HL-60 (cell line): ENCODE data around the gene WDR5.

Experiments used
- DNase-seq, 2 experiments: peaks; one replicate each; pipeline ENCODE4 v3.0.0-alpha.2; 2010 to 2020; ENCODE audit warnings: low read depth in 1 of 2, low spot score in 1 of 2
- H3K27ac ChIP-seq: fragments of 250-450 bp; sonication (Bioruptor Pico); replicated peaks from 2 replicates; pipeline ENCODE4 v1.5.1; 2020; ENCODE audit warnings: mild to moderate bottlenecking, moderate library complexity
- H3K27me3 ChIP-seq: fragments of 250-450 bp; sonication (Bioruptor Pico); 2 replicates; pipeline ENCODE4 v1.5.1; 2021; ENCODE audit warnings: mild to moderate bottlenecking, moderate library complexity; ENCODE audit not compliant: insufficient read depth, poor library complexity, severe bottlenecking
- H3K4me3 ChIP-seq: replicated peaks from 2 replicates; pipeline ENCODE4 v1.5.1; 2011; ENCODE audit warnings: mild to moderate bottlenecking, control low read depth, low read length; ENCODE audit not compliant: insufficient read depth
- CTCF ChIP-seq: IDR thresholded peaks from one replicate; pipeline ENCODE4 v1.5.1; 2011; ENCODE audit warnings: low read length, control low read depth, inconsistent platforms; ENCODE audit not compliant: insufficient read depth
- GABPA ChIP-seq: IDR thresholded peaks from 2 replicates; pipeline ENCODE4 v1.6.1; 2012; ENCODE audit warnings: low read depth
- POLR2AphosphoS5 ChIP-seq: IDR thresholded peaks from 2 replicates; pipeline ENCODE4 v1.6.1; 2012; ENCODE audit warnings: low read depth
- REST ChIP-seq: IDR thresholded peaks from 2 replicates; pipeline ENCODE4 v1.6.1; 2012; ENCODE audit warnings: low read depth; ENCODE audit not compliant: insufficient replicate concordance
- SPI1 ChIP-seq: IDR thresholded peaks from 2 replicates; pipeline ENCODE4 v1.6.1; 2012; ENCODE audit warnings: low read depth, mild to moderate bottlenecking, borderline replicate concordance

WDR5 gene

GRCh38 chr9:134136996-134137299 lies 1.1 kb downstream of the WDR5 start:
- Histone ChIP-seq H3K27ac (peak overlapping the region; percentile 81), H3K27me3 (no peaks in the 10 kb centered on the region), H3K4me3 (peak overlapping the region; percentile 94)
- no peak for DNase-seq
- TF ChIP-seq POLR2AphosphoS5 (no peak), CTCF (no peak), REST (no peak), GABPA (no peak), SPI1 (no peak)

GRCh38 chr9:134138292-134138691 lies 2.4 kb downstream of the WDR5 start:
- TF ChIP-seq CTCF, result no peak
- TF ChIP-seq POLR2AphosphoS5, result no peak

GRCh38 chr9:134139081-134139480 lies 3.2 kb downstream of the WDR5 start:
- Histone ChIP-seq H3K27me3 (no peaks in the 10 kb centered on the region), H3K27ac (no peak overlapping the region), H3K4me3 (no peak overlapping the region)
- TF ChIP-seq CTCF (no peak), POLR2AphosphoS5 (no peak), GABPA (no peak), SPI1 (no peak), REST (no peak)
- DNase-seq, result no peak

More at GRCh38 chr9:134138292-134138691, 2.4 kb downstream of the WDR5 start:
- H3K4me3 ChIP-seq, result no peak overlapping the region
- no peak for DNase-seq
- H3K27me3 ChIP-seq, result no peaks in the 10 kb centered on the region
- no peak overlapping the region for H3K27ac ChIP-seq

GRCh38 chr9:134141906-134142305 lies 6.0 kb downstream of the WDR5 start:
- Histone ChIP-seq H3K27ac (no peak overlapping the region), H3K27me3 (no peaks in the 10 kb centered on the region), H3K4me3 (no peak overlapping the region)
- DNase-seq, result no peak
- no peak for TF ChIP-seq GABPA
- no peak for TF ChIP-seq SPI1
- TF ChIP-seq REST, result no peak
- TF ChIP-seq CTCF, result no peak
- TF ChIP-seq POLR2AphosphoS5, result no peak
